GM21367 (cell line): ENCODE data around the gene ADIPOR2.

Source experiments
- ATAC-seq: cut with Tn5 transposase; IDR thresholded peaks from one replicate; pipeline ENCODE4 v1.9.1; 2021; ENCODE audit not compliant: unreplicated experiment

The ADIPOR2 gene

DNA sequence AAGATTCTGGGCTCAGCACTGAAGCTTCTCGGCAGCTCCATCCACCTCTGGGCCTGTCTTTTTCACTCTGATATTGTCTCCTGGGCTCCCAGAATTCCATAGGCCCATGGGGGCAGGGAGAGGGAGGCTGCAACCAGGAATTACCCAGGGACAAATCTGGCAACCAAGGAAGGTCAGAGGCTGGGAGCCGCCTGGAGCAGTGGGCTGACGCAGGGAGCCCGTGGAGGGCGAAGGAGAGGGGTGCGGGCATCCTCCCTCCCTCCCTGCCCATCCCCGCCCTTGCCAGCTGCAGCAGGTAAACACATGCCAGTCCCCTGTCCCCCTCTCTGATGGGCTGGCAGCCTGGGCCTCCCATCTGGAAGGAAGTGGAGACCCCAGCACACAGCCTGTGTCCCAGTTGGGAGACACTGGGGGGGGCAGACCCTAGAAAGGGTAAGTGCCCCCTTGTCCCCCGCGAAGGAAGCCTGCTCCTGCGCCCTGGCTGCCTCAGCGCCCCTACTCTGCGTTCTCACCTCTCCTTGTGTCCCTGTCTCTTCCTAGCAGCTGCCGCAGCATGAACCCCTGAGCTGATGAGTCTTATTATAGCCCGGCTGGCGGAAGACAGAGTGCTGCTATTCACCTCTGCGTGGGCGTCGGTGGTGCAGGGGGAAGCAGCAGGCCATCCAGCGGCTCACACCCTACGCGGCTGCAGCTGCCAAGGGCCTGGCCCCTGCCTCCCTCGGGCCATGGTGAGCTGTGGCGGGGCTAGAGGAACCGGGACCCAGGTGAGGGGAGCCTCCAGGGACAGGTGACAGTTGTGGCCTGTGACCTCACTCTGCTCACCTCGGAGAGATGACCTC is 136.2 kb downstream of the ADIPOR2 start:
- ATAC-seq = no peak

DNA sequence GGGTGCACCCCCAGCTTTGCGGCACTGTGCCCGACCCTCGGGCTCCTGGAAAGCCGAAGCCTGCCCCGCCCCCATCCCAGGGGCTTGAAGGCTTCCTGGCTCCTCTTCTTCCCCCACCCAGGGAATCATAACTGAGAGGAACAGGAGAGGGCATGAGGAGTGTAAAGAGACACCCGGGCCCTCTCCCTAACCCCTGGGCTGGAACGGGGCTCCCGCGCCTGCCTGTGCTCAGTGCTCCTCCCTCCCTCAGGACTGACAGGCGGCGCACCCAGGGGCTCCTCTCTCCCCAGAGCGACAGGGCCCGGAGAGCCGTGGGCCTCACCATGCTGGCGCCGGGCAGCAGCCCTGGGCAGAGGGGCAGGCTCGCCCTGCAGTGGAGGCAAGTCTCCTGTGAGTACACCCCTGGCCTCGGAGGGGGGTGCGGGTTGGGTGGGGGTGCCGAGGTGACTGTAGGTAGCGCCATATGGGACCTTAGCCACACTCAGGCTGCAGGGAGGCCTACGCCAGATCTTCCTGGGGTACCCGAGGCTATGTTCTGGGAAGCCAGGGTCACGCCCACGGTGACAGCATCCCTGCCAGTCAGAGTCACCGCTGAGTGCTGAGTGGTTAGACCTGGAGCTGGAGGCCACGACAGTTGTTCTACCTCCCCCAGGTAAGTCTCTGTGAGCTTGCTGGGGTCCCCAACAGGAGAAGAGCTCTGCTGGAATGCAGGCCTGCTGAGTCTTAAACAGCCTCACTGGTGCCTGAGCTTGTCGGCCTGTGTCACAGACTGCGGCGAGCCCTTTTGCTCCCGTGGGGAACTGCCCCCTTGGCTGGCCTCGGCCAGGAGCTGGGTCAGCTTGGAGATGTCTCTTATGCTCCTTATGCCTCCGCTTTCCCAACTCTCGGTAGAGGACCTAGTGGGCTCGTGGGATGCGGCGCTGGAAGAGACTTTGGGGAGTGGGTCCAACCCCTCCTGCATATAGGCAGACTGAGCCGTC is 137.2 kb downstream of the ADIPOR2 start:
- ATAC-seq = no peak

- ATAC-seq = no peak
These were observed 138.0 kb downstream of the ADIPOR2 start for GRCh38 chr12:1828856-1829255.

GRCh38 chr12:1829306-1829900 is 138.5 kb downstream of the ADIPOR2 start:
- no peak for ATAC-seq

GRCh38 chr12:1830401-1830845 is 139.6 kb downstream of the ADIPOR2 start:
- no peak for ATAC-seq

- no peak for ATAC-seq
These were observed 140.4 kb downstream of the ADIPOR2 start for GRCh38 chr12:1830981-1831963.

DNA sequence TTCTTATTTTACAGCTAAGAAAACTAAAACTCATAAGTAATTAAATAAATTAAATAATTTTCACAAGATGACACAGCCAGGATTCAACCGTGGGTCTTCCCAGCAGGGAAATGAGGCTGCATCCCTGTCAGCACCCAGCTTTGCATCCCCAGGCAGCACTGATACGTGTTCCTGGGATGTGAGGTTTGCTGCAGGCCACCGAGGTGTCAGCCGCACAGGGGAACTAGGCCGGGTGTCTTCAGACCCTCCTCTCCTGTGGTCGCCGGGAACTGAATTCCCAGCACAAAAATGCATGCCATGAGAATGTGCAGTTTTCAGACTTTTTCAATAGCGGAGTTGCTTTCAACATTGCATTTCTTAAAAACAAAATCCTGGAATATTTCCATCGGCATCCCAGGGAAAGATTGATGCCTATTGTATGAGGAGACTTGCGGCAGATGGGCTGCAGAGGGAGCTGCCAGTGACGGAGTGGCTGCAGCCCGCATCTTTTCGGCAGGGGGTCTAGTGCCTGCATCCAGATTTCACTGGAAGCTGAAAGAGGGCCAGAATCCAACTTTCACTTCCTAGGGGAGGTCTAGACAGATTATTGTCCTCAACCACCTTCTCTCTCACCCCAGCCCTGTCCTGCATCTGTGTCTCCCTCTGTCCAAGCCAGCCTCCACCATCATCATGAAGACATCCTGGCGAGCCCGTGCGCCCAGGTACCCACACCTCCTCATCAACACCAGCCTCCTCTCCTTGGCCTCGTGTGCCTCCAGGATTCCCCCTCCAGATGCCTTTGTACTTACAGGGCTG is 142.1 kb downstream of the ADIPOR2 start:
- no peak for ATAC-seq

DNA sequence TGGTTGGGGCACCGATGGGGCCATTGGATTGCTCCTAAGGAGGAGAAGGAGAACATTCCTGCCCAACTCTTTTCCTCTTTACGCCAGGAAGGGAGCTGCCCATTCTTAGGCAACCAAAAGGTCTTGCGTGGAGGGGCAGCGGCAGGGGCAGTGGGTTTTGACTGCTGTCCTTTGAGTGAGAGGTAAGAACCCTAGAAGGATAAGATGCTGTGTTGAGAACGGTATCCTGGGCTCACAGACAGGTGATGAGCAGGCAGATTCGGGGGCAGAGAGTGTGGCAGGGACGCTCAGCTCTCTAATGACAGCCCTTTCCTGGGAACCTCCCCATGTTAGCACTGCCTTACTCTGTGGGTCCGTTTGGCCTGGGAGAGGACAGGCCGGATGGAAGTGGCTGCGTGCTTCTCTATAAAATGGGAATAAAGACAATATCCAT is 142.7 kb downstream of the ADIPOR2 start:
- no peak for ATAC-seq

DNA sequence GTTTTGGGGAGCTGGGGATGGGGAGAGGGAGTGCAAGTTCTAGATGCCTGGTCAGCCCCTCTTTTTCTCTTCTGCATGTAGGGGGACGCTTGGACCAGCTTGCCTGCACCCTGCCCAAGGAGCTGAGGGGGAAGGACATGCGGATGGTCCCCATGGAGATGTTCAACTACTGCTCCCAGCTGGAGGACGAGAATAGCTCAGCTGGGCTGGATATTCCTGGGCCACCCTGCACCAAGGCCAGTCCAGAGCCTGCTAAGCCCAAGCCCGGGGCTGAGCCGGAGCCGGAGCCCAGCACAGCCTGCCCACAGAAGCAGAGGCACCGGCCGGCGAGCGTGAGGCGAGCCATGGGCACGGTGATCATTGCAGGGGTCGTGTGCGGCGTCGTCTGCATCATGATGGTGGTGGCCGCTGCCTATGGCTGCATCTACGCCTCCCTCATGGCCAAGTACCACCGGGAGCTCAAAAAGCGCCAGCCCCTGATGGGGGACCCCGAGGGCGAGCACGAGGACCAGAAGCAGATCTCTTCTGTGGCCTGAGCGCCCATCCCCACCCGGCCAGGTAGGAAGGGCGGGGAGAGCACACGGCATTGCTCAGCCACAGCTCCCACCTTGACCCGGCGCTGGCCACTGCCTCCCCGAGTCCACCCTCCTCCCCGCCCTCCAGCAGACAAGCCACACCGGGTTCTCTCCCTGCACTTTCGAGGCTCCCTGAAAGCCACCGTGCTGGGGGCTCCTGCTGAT is 143.5 kb downstream of the ADIPOR2 start:
- ATAC-seq = no peak

DNA sequence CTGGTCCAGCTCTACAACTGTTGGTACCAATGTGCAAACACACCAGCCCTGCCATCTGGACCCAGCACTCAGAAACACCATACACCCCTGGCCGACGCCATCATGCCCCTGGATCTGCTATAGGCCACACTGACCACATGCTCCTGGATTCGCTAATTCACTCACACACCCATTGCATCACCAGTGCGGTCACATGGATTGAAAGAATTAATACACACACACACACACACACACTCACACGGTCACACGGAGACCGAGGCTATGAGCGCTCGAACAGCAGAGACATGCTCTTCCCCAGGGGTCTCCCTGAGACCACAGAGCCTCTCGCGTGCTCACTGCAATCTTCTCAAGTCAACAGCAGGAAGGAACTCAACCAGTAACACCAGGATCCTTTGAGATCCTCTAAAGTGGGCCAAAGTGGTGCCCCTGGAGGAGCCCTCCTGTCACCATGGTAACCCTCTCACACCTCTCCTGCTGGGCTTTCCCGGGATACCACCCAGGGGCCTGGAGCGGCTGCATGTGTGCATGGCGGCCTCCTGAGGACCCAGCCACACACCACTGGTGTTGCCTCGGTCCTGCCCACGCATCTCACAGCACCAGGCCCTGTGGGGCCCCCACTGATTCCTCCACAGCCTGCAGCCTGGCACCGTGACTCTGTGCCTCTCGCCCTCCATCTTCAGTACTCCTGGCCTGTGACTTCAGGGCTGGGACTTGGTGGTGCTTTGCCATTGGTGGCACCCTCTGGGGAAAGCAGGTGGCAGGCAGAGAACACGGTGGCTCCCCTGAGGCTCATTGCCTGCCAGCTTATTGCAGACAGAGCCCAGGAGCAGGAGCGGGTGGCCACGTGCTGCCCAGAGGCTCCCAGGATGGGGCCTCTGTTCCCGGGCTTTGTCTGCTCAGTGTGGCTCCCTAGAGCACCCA is 144.6 kb downstream of the ADIPOR2 start:
- no peak for ATAC-seq

DNA sequence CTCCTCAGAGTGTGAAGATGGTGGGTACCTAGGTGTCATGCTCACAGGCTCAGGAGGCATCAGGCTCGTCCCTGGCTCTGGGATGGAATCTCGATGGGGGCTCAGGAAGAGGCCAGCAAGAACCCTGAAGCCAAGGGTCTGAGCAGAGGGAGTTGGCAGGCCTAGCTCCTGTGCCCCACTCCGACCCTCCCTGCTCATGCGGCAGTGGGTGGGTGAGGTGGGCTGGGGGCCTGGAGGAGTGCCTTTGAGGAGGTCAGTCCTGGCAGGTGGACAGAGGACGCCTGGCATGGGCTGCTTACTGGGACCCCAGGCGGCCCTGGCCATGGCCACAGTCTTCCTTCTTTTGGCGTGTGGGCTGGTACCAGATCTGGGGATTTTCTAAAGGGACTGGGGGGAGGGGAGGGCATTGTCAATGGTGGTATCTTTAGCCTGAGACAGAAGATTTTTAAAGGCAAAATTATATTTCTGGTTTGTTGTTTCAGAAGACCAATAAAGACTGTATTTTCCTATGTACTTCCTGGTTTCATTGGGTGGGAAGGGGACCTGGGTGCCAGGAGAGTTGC is 145.5 kb downstream of the ADIPOR2 start:
- no peak for ATAC-seq

GRCh38 chr12:1836854-1837421 is 146.1 kb downstream of the ADIPOR2 start:
- no peak for ATAC-seq

- no peak for ATAC-seq
These were observed 146.8 kb downstream of the ADIPOR2 start for GRCh38 chr12:1837541-1838204.
